Panc1 (cell line): Measurements from ENCODE around the gene HNRNPF. TPM values are rescaled to one million over a fixed set of nuclear protein-coding genes. Genes with fewer than 3 reads are reported as not detected.
A peak's percentile ranks its signal among the peaks of the same experiment; 100 is the strongest.

ENCODE experiments used
- ATAC-seq: fragments of 200-7000 bp; cut with Tn5 transposase; 2 replicates; pipeline ENCODE4 v1.9.1; 2020; ENCODE audit warnings: mild to moderate bottlenecking, moderate library complexity
- BruUV-seq: library from RNA; stranded (reverse); fragments of 400-500 nt; replicated peaks from 2 replicates; lab custom pipeline; 2021; lab: Mats Ljungman, UMichigan
- CTCF ChIA-PET: fragments of 300-600 bp; sonication (Branson Sonifier 250); formaldehyde crosslinking; loops from one replicate; lab custom pipeline; 2022; ENCODE audit warnings: antibody characterized with exemption; lab: Charles Lee
- POLR2A ChIA-PET: fragments of 300-600 bp; sonication (Branson Sonifier 250); formaldehyde crosslinking; loops from one replicate; lab custom pipeline; 2022; ENCODE audit warnings: antibody characterized with exemption; lab: Charles Lee
- DNase-seq: peaks from one replicate; pipeline ENCODE4 v3.0.0-alpha.2; 2010; ENCODE audit warnings: low read depth, low spot score
- H3K27ac ChIP-seq: 2 replicates; pipeline ENCODE4 v1.5.1; 2011; ENCODE audit warnings: mild to moderate bottlenecking, low read length, inconsistent platforms
- H3K27me3 ChIP-seq: fragments of 200-500 bp; sonication (Bioruptor generic); 2 replicates; pipeline ENCODE4 v1.6.0; 2014; ENCODE audit warnings: low read length, inconsistent platforms; ENCODE audit not compliant: control insufficient read depth, insufficient read depth
- H3K36me3 ChIP-seq: fragments of 200-500 bp; sonication (Bioruptor generic); 2 replicates; pipeline ENCODE4 v1.5.1; 2014; ENCODE audit warnings: inconsistent platforms, mild to moderate bottlenecking, low read length, moderate library complexity; ENCODE audit not compliant: control insufficient read depth, insufficient read depth
- H3K4me1 ChIP-seq: 2 replicates; pipeline ENCODE4 v1.5.1; 2011; ENCODE audit warnings: inconsistent platforms, mild to moderate bottlenecking, low read length, moderate library complexity; ENCODE audit not compliant: control insufficient read depth, insufficient read depth
- H3K4me3 ChIP-seq, 2 experiments: 2 replicates each; pipeline ENCODE4 v1.5.1; 2011 to 2012; ENCODE audit warnings: low read depth in 2 of 2, low read length in 2 of 2, mild to moderate bottlenecking in 2 of 2, inconsistent platforms in 1 of 2, moderate library complexity in 1 of 2
- H3K9me3 ChIP-seq: fragments of 200-500 bp; sonication (Bioruptor generic); 2 replicates; pipeline ENCODE4 v1.5.1; 2014; ENCODE audit warnings: low read depth, mild to moderate bottlenecking, inconsistent platforms, low read length, moderate library complexity; ENCODE audit not compliant: control insufficient read depth, insufficient read depth
- POLR2AphosphoS5 ChIP-seq: IDR thresholded peaks from 2 replicates; pipeline ENCODE4 v1.6.1; 2012; ENCODE audit warnings: mild to moderate bottlenecking, low read depth, low read length, moderate library complexity
- SIN3A ChIP-seq: IDR thresholded peaks from 2 replicates; pipeline ENCODE4 v1.6.1; 2012; ENCODE audit warnings: low read depth, mild to moderate bottlenecking, low read length, moderate library complexity, borderline replicate concordance; ENCODE audit not compliant: insufficient read depth
- TCF7L2 ChIP-seq: IDR thresholded peaks from 2 replicates; pipeline ENCODE4 v1.6.1; 2011; ENCODE audit warnings: mild to moderate bottlenecking, low read depth, low read length, inconsistent platforms
- in situ Hi-C: cut with HindIII; loops from 2 replicates; pipeline ENCODE4 v1.10.0; 2016; ENCODE audit warnings: low sequenced_read_pairs, low pct_unique_long_range_greater_than_20kb
- intact Hi-C: fragments of 100-400 bp; cut with micrococcal nuclease; formaldehyde crosslinking; loops from one replicate; pipeline ENCODE4 v1.10.0; 2022; ENCODE audit not compliant: unreplicated experiment
- total RNA-seq: library from RNA; stranded (reverse); gene quantifications from one replicate; pipeline ENCODE4 v1.2.1, GENCODE V29; 2021; ENCODE audit not compliant: unreplicated experiment
- TF ChIP-seq, protein P1 (sequence below), 2 experiments: IDR thresholded peaks; 2 replicates each; pipeline ENCODE4 v1.6.1; 2011 to 2012; ENCODE audit warnings: low read depth in 2 of 2, control low read depth in 1 of 2, low read length in 1 of 2, mild to moderate bottlenecking in 1 of 2, moderate library complexity in 1 of 2; ENCODE audit not compliant: insufficient read depth in 1 of 2
- TF ChIP-seq, protein P2 (sequence below): fragments of 450-650 bp; IDR thresholded peaks from 2 replicates; pipeline ENCODE4 v1.5.1; 2017; ENCODE audit warnings: mild to moderate bottlenecking

The HNRNPF gene
- total RNA-seq, 1 experiment from 2014 or later: 466 TPM

DNA sequence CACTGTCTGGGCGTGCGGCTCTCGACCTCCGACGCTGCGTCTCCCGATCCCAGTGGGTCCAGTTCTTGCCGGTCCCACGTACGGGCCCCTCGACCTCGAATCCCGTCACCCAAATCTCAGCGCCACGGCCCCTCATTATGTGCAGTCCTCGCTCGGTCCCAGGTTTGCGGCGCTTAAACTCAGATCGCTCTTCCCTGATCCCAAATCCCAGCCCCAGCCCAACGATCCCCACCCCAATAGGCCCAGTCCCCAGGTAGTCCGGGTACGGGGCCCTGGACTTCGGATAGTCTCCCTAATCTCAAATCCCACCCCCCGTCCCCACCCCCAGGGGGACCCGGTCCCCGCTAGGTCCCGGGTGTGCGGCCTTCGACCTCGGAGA, 666 bp downstream of the HNRNPF start:
- BruUV-seq: no TSS peak
- H3K36me3 ChIP-seq: peaks cover 9% of the 10 kb centered on the region

DNA sequence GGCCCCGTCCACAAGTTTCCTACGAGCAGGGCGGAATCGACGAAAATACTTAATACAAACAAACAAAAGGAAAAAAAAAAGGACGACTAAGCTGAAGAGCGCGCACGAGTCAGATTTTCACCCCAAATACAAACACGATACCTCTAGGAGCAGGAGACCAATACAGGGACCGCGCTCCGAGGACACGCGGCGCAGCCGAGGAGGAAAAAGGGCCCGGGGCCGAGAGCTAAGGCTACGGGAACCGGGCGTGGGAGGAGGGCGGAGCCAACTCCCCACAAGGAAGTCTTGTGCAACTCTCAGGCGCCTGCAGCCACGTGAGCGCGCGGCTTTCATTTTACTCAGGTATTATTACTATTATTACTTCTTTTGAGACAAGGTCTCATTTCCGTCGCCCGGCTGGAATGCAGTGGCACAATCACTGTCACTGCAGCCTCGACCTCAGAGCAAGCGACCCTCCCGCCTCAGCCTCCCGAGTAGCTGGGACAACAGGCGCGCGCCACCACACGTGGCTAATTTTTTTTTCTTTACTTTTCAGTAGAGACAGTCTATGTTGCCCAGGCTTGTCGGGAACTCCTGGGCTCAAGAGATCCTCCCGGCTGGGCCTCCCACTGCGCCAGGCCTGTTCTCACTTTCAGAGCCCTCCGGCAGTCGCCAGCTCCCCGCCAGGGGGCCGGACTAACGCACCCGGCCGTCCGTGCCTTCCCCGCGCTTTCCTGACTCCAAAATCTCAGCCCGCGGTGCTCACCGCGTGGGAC, 1.2 kb downstream of the HNRNPF start:
- POLR2A ChIA-PET: interaction anchor here (0.5 to 1.4 kb wide), 6 partner anchors 11 to 205 kb away, joined by 3 to 10 read pairs (median 5); partner anchors contain the start of gene ZNF487
- in situ Hi-C loops: no loop called here
- DNase-seq (peak; percentile 57), ATAC-seq (peak; percentile 65)
- CTCF ChIA-PET: no interaction called here
- Histone ChIP-seq H3K27ac (peak overlapping the region; percentile 93), H3K4me1 (peaks cover 20% of the 10 kb centered on the region), H3K9me3 (no peaks in the 10 kb centered on the region), H3K4me3 (peak overlapping the region; percentile 68 to 96), H3K27me3 (no peaks in the 10 kb centered on the region), H3K36me3 (peaks cover 9% of the 10 kb centered on the region)
- TF ChIP-seq POLR2AphosphoS5: peak; percentile 97
- TF ChIP-seq, protein P1, sequence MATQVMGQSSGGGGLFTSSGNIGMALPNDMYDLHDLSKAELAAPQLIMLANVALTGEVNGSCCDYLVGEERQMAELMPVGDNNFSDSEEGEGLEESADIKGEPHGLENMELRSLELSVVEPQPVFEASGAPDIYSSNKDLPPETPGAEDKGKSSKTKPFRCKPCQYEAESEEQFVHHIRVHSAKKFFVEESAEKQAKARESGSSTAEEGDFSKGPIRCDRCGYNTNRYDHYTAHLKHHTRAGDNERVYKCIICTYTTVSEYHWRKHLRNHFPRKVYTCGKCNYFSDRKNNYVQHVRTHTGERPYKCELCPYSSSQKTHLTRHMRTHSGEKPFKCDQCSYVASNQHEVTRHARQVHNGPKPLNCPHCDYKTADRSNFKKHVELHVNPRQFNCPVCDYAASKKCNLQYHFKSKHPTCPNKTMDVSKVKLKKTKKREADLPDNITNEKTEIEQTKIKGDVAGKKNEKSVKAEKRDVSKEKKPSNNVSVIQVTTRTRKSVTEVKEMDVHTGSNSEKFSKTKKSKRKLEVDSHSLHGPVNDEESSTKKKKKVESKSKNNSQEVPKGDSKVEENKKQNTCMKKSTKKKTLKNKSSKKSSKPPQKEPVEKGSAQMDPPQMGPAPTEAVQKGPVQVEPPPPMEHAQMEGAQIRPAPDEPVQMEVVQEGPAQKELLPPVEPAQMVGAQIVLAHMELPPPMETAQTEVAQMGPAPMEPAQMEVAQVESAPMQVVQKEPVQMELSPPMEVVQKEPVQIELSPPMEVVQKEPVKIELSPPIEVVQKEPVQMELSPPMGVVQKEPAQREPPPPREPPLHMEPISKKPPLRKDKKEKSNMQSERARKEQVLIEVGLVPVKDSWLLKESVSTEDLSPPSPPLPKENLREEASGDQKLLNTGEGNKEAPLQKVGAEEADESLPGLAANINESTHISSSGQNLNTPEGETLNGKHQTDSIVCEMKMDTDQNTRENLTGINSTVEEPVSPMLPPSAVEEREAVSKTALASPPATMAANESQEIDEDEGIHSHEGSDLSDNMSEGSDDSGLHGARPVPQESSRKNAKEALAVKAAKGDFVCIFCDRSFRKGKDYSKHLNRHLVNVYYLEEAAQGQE (IDR thresholded peaks at IDR 0.05; ENCODE audit: insufficient read depth in 1 of 2, low read depth in 2 of 2, low read length in 1 of 2): peak in 1 of 2 experiments; percentile 26; a peak in 1 of 4 replicates
- TF ChIP-seq, protein P2, sequence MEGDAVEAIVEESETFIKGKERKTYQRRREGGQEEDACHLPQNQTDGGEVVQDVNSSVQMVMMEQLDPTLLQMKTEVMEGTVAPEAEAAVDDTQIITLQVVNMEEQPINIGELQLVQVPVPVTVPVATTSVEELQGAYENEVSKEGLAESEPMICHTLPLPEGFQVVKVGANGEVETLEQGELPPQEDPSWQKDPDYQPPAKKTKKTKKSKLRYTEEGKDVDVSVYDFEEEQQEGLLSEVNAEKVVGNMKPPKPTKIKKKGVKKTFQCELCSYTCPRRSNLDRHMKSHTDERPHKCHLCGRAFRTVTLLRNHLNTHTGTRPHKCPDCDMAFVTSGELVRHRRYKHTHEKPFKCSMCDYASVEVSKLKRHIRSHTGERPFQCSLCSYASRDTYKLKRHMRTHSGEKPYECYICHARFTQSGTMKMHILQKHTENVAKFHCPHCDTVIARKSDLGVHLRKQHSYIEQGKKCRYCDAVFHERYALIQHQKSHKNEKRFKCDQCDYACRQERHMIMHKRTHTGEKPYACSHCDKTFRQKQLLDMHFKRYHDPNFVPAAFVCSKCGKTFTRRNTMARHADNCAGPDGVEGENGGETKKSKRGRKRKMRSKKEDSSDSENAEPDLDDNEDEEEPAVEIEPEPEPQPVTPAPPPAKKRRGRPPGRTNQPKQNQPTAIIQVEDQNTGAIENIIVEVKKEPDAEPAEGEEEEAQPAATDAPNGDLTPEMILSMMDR: no peak
- peak; percentile 97 for TF ChIP-seq SIN3A
- peak; percentile 76 for TF ChIP-seq TCF7L2
- intact Hi-C loops: no loop called here
- BruUV-seq: TSS peak; percentile 61

More for the DNA sequence above, 666 bp downstream of the HNRNPF start:
- Histone ChIP-seq H3K9me3 (no peaks in the 10 kb centered on the region), H3K27me3 (no peaks in the 10 kb centered on the region), H3K4me3 (peak overlapping the region; percentile 68 to 96), H3K27ac (peak overlapping the region; percentile 93), H3K4me1 (peaks cover 14% of the 10 kb centered on the region)
- intact Hi-C loops (no loop called here), in situ Hi-C loops (no loop called here)
- ATAC-seq: peak; percentile 18
- ChIA-PET CTCF (interaction anchor here (0.6 kb wide), 1 partner anchor 117 kb away, joined by 7 read pairs; no protein-coding TSS in a partner anchor), POLR2A (interaction anchor here (1.3 to 1.4 kb wide), 2 partner anchors 12 kb away, joined by 3 to 10 read pairs; no protein-coding TSS in a partner anchor)
- TF ChIP-seq POLR2AphosphoS5: no peak
- TF ChIP-seq, protein P2: no peak
- TF ChIP-seq TCF7L2: no peak
- TF ChIP-seq, protein P1 (IDR thresholded peaks at IDR 0.05; ENCODE audit: insufficient read depth in 1 of 2, low read depth in 2 of 2, low read length in 1 of 2): no peak
- no peak for TF ChIP-seq SIN3A
- no peak for DNase-seq
